Measurements from ENCODE around the gene ZMIZ1.

Gene ZMIZ1

DNA sequence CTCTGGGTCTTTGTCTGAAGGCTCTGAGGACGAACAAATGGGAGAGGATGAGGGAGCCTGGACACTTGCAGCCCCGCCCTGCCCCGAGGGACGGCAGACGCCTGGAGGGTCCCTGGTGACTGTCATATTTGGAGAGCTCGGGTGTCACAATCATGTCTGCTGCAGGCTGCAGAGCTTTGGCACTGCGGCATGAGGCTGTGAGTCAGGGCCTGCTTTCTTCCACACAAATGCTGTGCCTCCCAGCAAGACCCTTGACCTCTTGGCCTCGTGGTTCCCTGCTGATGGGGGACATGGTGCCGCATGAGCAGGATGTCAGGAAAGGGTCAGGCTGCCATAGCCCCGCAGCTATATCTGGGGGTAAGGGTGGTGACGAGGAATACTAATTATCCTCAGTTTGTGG is 213.6 kb downstream of the ZMIZ1 start:
- WGBS (ENCODE audit: extremely low coverage, insufficient coverage, insufficient read length) = no CpG with 5 or more reads among the region's 11 CpGs
- Histone ChIP-seq H3K4ac (ENCODE audit: low read depth, low read length) (no peak overlapping the region), H2AK5ac (ENCODE audit: low read length) (no peak overlapping the region)

DNA sequence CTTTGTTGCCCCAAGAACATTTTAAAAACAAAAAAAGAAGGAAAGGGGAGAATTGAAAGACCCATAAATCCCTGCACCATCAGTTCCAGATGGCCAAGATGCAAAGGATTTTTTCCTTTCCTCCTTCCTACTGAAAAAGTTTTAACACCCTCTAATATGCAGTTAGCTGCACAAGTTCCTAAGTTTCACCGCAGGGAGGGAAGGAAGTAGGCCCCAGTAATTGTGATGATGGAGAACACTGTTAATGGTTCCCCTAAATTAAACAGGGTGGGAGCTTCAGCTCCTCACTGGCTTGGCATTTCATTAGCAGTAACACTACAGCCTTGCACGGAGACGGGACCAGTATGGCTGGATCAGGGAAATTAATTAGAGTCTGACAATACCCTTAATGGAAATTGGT is 214.8 kb downstream of the ZMIZ1 start:
- Histone ChIP-seq H4K8ac (ENCODE audit: low read depth, low read length) (no peak overlapping the region), H3K9me3 (ENCODE audit: insufficient read depth, low read depth, low read length) (no peaks in the 10 kb centered on the region), H3K36me3 (ENCODE audit: control insufficient read depth in 1 of 2, insufficient read depth in 2 of 2, low read length in 2 of 2) (peaks cover 47 to 60% of the 10 kb centered on the region in 2 experiments), H3K14ac (ENCODE audit: low read length) (no peak overlapping the region), H3K4me3 (ENCODE audit: low read depth, low read length) (no peak overlapping the region), H3K4me2 (ENCODE audit: low read length) (no peak overlapping the region), H3K23ac (ENCODE audit: low read length) (no peak overlapping the region), H2AFZ (ENCODE audit: insufficient read depth, low read length, poor library complexity) (no peak overlapping the region), H3K4me1 (ENCODE audit: control insufficient read depth in 1 of 2, insufficient read depth in 2 of 2, low read length in 2 of 2) (peaks cover 37 to 50% of the 10 kb centered on the region in 2 experiments), H2BK120ac (ENCODE audit: insufficient read depth, low read length, poor library complexity) (no peak overlapping the region), H2AK5ac (ENCODE audit: low read length) (no peak overlapping the region), H4K12ac (ENCODE audit: low read depth, low read length) (no peak overlapping the region), H3K4ac (ENCODE audit: low read depth, low read length) (no peak overlapping the region), H4K91ac (ENCODE audit: low read depth, low read length) (no peak overlapping the region), H3K18ac (ENCODE audit: low read length) (no peak overlapping the region), H3K27ac (ENCODE audit: low read depth, low read length) (no peak overlapping the region), H3K27me3 (ENCODE audit: insufficient read depth, low read length) (no peaks in the 10 kb centered on the region), H2BK12ac (ENCODE audit: low read length) (no peak overlapping the region), H3K79me1 (ENCODE audit: low read length) (peaks cover 2% of the 10 kb centered on the region), H3K79me2 (ENCODE audit: control insufficient read depth, insufficient read depth, low read length, poor library complexity) (no peaks in the 10 kb centered on the region), H2BK5ac (ENCODE audit: low read depth, low read length, poor library complexity) (no peak overlapping the region), H3K9ac (ENCODE audit: low read length) (no peak overlapping the region)
- WGBS (ENCODE audit: extremely low coverage, insufficient coverage, insufficient read length) = no CpG with 5 or more reads among the region's 3 CpGs
- DNase-seq = no peak

More for the DNA sequence above, 213.6 kb downstream of the ZMIZ1 start:
- Histone ChIP-seq H3K14ac (ENCODE audit: low read length) (no peak overlapping the region), H3K4me1 (ENCODE audit: control insufficient read depth in 1 of 2, insufficient read depth in 2 of 2, low read length in 2 of 2) (peaks cover 38 to 44% of the 10 kb centered on the region in 2 experiments), H4K91ac (ENCODE audit: low read depth, low read length) (no peak overlapping the region), H4K12ac (ENCODE audit: low read depth, low read length) (no peak overlapping the region), H3K9ac (ENCODE audit: low read length) (no peak overlapping the region), H4K8ac (ENCODE audit: low read depth, low read length) (no peak overlapping the region), H3K18ac (ENCODE audit: low read length) (no peak overlapping the region), H3K9me3 (ENCODE audit: insufficient read depth, low read depth, low read length) (no peaks in the 10 kb centered on the region), H2BK12ac (ENCODE audit: low read length) (no peak overlapping the region), H3K4me2 (ENCODE audit: low read length) (no peak overlapping the region), H2BK120ac (ENCODE audit: insufficient read depth, low read length, poor library complexity) (no peak overlapping the region), H2AFZ (ENCODE audit: insufficient read depth, low read length, poor library complexity) (no peak overlapping the region), H3K79me1 (ENCODE audit: low read length) (peaks cover 2% of the 10 kb centered on the region), H3K4me3 (ENCODE audit: low read depth, low read length) (no peak overlapping the region), H3K23ac (ENCODE audit: low read length) (no peak overlapping the region), H3K27me3 (ENCODE audit: insufficient read depth, low read length) (no peaks in the 10 kb centered on the region), H3K27ac (ENCODE audit: low read depth, low read length) (peak overlapping the region; percentile 10), H3K79me2 (ENCODE audit: control insufficient read depth, insufficient read depth, low read length, poor library complexity) (peaks cover 2% of the 10 kb centered on the region), H2BK5ac (ENCODE audit: low read depth, low read length, poor library complexity) (no peak overlapping the region), H3K36me3 (ENCODE audit: control insufficient read depth in 1 of 2, insufficient read depth in 2 of 2, low read length in 2 of 2) (peaks cover 46 to 57% of the 10 kb centered on the region in 2 experiments)
- DNase-seq = peak; percentile 97 to 99

DNA sequence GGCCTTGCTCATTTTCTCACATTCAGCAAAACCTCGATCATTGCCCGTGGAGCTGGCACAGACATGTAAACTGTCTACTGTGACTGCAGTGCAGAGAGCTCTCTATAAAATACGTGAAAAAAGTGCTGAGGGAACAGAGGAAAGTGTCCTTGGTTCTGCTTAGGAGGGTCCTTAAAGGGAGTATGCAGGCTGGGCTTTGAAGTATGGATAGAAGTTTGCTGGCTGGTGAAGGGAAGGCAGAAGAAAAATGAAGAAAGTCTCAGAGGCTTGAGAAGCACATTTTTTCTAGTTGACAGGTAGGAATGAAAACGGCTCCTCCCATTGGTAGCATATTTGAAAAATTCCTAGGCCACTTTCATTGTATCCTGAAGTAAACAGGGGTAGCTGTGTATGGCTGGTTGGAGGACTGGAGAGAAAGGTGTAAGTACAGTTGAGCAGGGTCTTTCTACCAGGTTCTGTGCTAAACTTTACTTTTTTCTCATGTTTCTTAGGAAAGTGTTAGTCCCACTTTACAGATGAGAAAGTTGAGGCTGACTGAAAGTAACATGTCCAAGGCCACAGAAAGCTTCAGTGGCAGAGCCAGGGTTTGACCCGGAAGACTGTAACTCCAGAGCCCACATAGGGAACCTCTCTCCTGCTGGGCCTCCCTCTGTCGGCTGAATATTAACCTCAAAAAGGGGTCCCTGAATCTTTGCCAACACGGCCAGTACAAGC is 215.5 kb downstream of the ZMIZ1 start:
- WGBS (ENCODE audit: extremely low coverage, insufficient coverage, insufficient read length) = no CpG with 5 or more reads among the region's 7 CpGs
- Histone ChIP-seq H4K91ac (ENCODE audit: low read depth, low read length) (no peak overlapping the region), H3K9me3 (ENCODE audit: insufficient read depth, low read depth, low read length) (no peaks in the 10 kb centered on the region)

DNA sequence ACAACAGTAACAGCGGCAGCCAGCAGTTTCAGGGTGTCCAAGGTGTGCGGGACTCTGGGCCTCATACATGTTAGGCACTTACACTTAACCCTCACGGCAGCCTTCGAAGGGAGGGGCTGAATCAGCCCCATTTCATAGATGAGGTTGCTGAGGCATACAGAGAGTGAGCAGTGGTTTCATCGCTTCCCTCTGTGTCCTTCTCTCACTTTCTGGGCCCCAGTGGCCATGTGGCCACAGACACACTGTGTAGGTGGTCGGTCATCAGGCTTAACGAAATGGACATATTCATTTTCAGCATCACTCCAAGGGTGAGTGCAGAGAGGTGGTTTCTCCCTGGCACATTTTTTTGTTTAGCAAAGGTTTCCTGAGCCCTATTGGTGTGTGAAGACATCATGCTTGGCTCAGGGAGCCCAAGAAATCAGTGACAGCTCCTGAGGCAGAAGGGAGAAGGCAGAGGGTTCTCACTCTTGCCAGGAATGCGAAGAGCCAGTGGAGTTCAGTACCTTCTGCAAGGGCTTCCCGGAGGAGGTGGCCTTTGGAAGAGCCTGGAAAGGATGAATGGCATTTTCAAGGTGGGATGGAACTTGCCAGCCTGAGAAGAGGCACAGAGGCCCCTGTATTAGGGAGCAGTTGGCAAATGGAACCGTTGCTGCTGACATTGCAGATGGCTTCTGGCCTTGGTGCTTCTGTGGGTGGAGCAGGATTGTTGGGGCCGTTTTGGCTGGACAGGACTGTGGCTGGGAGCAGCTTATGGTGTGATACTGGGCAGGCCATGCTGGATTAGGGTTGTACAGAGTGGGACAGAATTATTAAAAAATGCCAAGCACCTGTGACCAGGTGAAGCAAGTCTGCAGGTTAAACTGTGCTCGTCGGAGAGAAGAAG is 216.8 kb downstream of the ZMIZ1 start:
- Histone ChIP-seq H3K27me3 (ENCODE audit: insufficient read depth, low read length) (no peaks in the 10 kb centered on the region), H2BK5ac (ENCODE audit: low read depth, low read length, poor library complexity) (no peak overlapping the region), H3K4me1 (ENCODE audit: control insufficient read depth in 1 of 2, insufficient read depth in 2 of 2, low read length in 2 of 2) (peaks cover 33 to 50% of the 10 kb centered on the region in 2 experiments), H4K8ac (ENCODE audit: low read depth, low read length) (no peak overlapping the region), H3K4me3 (ENCODE audit: low read depth, low read length) (no peak overlapping the region), H3K9ac (ENCODE audit: low read length) (no peak overlapping the region), H3K27ac (ENCODE audit: low read depth, low read length) (no peak overlapping the region), H3K79me2 (ENCODE audit: control insufficient read depth, insufficient read depth, low read length, poor library complexity) (no peaks in the 10 kb centered on the region), H3K9me3 (ENCODE audit: insufficient read depth, low read depth, low read length) (no peaks in the 10 kb centered on the region), H3K4ac (ENCODE audit: low read depth, low read length) (no peak overlapping the region), H3K14ac (ENCODE audit: low read length) (no peak overlapping the region), H3K18ac (ENCODE audit: low read length) (no peak overlapping the region), H3K4me2 (ENCODE audit: low read length) (no peak overlapping the region), H2AK5ac (ENCODE audit: low read length) (no peak overlapping the region), H2BK120ac (ENCODE audit: insufficient read depth, low read length, poor library complexity) (no peak overlapping the region), H3K79me1 (ENCODE audit: low read length) (peaks cover 2% of the 10 kb centered on the region), H2BK12ac (ENCODE audit: low read length) (no peak overlapping the region), H4K12ac (ENCODE audit: low read depth, low read length) (no peak overlapping the region), H3K36me3 (ENCODE audit: control insufficient read depth in 1 of 2, insufficient read depth in 2 of 2, low read length in 2 of 2) (peaks cover 54 to 71% of the 10 kb centered on the region in 2 experiments), H2AFZ (ENCODE audit: insufficient read depth, low read length, poor library complexity) (no peak overlapping the region), H3K23ac (ENCODE audit: low read length) (no peak overlapping the region), H4K91ac (ENCODE audit: low read depth, low read length) (no peak overlapping the region)
- no peak for DNase-seq
- no CpG with 5 or more reads among the region's 13 CpGs for WGBS (ENCODE audit: extremely low coverage, insufficient coverage, insufficient read length)

More for the DNA sequence above, 215.5 kb downstream of the ZMIZ1 start:
- Histone ChIP-seq H3K9ac (ENCODE audit: low read length) (no peak overlapping the region), H3K79me2 (ENCODE audit: control insufficient read depth, insufficient read depth, low read length, poor library complexity) (no peaks in the 10 kb centered on the region), H3K4me2 (ENCODE audit: low read length) (no peak overlapping the region), H3K18ac (ENCODE audit: low read length) (no peak overlapping the region), H3K27ac (ENCODE audit: low read depth, low read length) (no peak overlapping the region), H3K79me1 (ENCODE audit: low read length) (peaks cover 2% of the 10 kb centered on the region), H2BK5ac (ENCODE audit: low read depth, low read length, poor library complexity) (no peak overlapping the region), H2AK5ac (ENCODE audit: low read length) (no peak overlapping the region), H4K12ac (ENCODE audit: low read depth, low read length) (no peak overlapping the region), H3K14ac (ENCODE audit: low read length) (no peak overlapping the region), H2BK12ac (ENCODE audit: low read length) (no peak overlapping the region), H3K27me3 (ENCODE audit: insufficient read depth, low read length) (no peaks in the 10 kb centered on the region), H3K4ac (ENCODE audit: low read depth, low read length) (no peak overlapping the region), H2AFZ (ENCODE audit: insufficient read depth, low read length, poor library complexity) (no peak overlapping the region), H3K4me3 (ENCODE audit: low read depth, low read length) (no peak overlapping the region), H3K36me3 (ENCODE audit: control insufficient read depth in 1 of 2, insufficient read depth in 2 of 2, low read length in 2 of 2) (peaks cover 49 to 67% of the 10 kb centered on the region in 2 experiments), H3K4me1 (ENCODE audit: control insufficient read depth in 1 of 2, insufficient read depth in 2 of 2, low read length in 2 of 2) (peaks cover 37 to 50% of the 10 kb centered on the region in 2 experiments), H2BK120ac (ENCODE audit: insufficient read depth, low read length, poor library complexity) (no peak overlapping the region), H3K23ac (ENCODE audit: low read length) (no peak overlapping the region), H4K8ac (ENCODE audit: low read depth, low read length) (no peak overlapping the region)
- peak in 1 of 2 donors; percentile 75 for DNase-seq

Measured in trophoblast cell (in vitro differentiated cells and primary cell).